VCaP (cell line): ENCODE results near the gene KNTC1.

Experiments used
- H3K27ac ChIP-seq: fragments of 450-650 bp; 2 replicates; pipeline ENCODE4 v1.5.1; 2017
- TF ChIP-seq, protein P1 (sequence below): fragments of 450-650 bp; conservative IDR thresholded peaks from 2 replicates; pipeline ENCODE4 v1.5.1; 2017; ENCODE audit warnings: mild to moderate bottlenecking, moderate library complexity

Gene KNTC1

DNA sequence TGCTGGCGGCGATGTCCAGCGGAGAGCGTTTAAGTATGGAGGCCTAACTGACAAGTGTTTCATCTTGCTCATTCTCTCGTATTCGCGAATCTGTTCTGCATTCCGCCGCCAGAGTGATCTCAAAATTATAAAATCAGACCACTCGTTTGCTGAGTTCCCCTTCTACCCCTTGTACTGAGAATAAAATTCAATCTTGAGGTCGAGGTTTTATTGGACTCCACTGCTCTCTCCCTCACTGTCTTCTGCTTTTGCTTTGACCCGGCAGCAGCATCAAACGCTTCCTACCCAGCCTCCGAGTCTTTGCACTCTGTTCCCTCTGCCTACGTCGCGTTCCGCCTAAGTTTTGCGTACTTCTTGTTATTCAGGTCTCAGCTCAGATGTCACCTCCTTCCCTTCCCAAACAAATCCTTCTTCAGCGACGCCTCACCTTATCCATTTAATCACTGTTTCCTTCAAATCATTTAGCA is 462 bp downstream of the KNTC1 start:
- H3K27ac ChIP-seq: peak overlapping the region; percentile 99
- TF ChIP-seq, protein P1, sequence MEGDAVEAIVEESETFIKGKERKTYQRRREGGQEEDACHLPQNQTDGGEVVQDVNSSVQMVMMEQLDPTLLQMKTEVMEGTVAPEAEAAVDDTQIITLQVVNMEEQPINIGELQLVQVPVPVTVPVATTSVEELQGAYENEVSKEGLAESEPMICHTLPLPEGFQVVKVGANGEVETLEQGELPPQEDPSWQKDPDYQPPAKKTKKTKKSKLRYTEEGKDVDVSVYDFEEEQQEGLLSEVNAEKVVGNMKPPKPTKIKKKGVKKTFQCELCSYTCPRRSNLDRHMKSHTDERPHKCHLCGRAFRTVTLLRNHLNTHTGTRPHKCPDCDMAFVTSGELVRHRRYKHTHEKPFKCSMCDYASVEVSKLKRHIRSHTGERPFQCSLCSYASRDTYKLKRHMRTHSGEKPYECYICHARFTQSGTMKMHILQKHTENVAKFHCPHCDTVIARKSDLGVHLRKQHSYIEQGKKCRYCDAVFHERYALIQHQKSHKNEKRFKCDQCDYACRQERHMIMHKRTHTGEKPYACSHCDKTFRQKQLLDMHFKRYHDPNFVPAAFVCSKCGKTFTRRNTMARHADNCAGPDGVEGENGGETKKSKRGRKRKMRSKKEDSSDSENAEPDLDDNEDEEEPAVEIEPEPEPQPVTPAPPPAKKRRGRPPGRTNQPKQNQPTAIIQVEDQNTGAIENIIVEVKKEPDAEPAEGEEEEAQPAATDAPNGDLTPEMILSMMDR: no peak

DNA sequence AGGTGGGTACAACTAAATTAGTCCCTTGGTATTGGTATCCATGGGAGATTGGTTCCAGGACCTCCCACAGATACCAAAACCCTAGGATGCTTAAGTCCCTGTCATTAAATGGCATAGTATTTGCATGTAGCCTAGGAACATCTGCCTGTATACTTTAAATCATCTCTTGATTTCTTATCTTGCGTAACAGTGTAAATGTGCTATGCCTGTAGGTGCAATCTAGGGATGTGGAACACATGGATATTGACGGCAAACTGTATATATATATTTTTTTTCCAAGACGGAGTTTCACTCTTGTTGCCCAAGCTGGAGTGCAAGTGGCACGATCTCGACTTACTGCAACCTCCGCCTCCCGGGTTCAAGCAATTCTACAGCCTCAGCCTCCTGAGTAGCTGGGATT is 1.5 kb downstream of the KNTC1 start:
- peak overlapping the region; percentile 99 for H3K27ac ChIP-seq
- TF ChIP-seq, protein P1: no peak

DNA sequence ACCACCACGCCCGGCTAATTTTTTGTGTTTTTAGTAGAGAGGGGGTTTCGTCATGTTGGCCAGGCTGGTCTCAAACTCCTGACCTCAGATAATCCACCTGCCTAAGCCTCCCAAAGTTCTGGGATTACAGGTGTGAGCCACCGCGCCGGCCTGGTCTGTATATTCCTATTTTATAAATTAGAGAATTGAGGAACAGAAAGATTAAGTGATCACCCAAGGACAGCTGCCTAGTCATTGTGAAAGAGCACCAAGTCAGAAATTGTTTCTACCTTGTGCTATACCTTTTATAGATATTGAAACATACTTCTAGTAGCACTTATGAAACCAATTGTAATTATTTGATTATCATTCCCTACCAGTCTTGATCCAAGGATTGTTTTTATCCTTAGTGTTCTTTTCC is 1.9 kb downstream of the KNTC1 start:
- TF ChIP-seq, protein P1: no peak
- peak overlapping the region; percentile 99; the same call in 1 of the 2 replicates for H3K27ac ChIP-seq

DNA sequence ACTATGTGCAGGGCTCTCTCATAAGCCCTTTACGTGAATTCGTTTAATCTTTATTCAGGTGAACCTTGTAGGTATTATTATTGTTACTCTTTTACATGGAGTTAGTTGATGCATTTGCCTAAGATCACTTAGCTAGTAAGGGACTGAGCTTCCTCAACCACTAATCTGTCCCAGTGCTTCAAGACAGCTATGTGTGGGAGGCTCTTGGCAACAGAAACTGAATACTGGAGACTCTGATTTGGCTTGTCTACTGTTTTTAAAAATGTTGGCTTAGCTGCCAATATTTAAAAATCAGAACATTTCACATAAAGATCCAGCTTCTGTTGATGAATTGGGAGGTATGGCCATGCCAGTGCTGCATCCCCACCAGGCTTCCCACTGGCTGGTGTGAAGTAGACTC is 6.8 kb downstream of the KNTC1 start:
- TF ChIP-seq, protein P1: no peak
- no peak overlapping the region for H3K27ac ChIP-seq

DNA sequence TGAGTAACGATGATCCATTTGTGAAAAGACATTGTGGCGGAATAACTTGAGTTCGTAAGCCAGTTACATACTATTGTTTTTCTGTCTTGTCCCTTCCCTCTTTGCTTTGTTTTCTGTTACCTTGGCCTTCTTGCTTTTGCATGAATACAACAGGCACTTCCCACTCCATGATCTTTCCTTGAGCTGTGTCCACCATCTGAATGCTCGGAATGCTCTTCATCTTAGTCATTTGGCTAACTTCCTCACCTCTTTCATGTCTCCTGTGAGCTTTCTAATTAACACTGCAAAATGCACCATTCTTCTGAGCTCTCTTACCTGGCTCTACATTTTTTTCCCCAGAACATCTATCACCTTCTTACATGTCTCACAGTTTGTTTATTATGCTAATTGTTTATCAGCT is 10.0 kb downstream of the KNTC1 start:
- TF ChIP-seq, protein P1: no peak
- no peak overlapping the region for H3K27ac ChIP-seq

DNA sequence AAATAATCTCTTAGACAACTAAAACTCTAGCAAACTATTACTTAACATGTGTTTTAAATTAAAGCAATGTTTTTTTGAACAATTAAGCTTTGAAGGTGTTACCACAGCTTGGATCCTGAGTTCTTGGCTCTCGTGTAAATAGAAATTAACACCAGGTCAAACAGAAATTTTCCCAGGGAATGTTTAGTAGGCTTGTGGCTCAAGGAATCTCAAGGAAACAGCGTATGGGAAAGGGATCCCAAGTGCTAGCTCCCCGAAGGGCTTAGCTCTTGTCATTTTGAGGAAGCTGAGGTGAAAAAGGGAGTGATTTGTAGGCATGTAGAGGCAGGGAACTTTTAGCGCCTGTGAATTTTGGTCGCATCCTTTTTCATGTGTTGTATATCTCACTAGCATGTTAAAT is 11.4 kb downstream of the KNTC1 start:
- H3K27ac ChIP-seq: no peak overlapping the region
- TF ChIP-seq, protein P1: no peak

DNA sequence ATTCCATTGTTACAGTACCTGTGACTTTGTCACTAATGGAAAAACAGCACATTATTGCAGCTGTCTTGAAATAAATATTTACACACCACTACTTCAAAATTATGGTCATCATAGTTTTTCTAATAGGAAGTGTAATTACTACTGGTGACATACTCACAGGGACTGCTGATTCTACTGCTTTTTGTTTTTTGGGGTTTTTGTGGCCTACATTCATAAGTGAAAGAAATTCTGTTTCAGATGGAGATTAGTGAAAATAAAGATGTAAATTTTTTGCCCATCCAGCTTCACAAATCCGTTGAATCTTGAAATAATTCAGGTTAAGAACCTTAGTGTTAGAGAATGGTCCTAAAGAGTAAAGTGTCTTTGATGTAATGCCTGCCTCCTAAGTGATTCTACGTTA is 17.5 kb downstream of the KNTC1 start:
- H3K27ac ChIP-seq: no peak overlapping the region
- TF ChIP-seq, protein P1: no peak
